GM10266 (cell line): ENCODE results near the gene B3GNT7.

ENCODE experiments used
- DNase-seq: peaks from one replicate; pipeline ENCODE4 v3.0.0; 2012; ENCODE audit errors: extremely low spot score
- CTCF ChIP-seq: IDR thresholded peaks from 2 replicates; pipeline ENCODE4 v1.5.1; 2012; ENCODE audit warnings: mild to moderate bottlenecking, low read depth; ENCODE audit not compliant: control insufficient read depth, insufficient read depth; ENCODE audit errors: missing control alignments

The B3GNT7 gene

GRCh38 chr2:231380991-231381847 is 14.3 kb upstream of the B3GNT7 start:
- TF ChIP-seq CTCF, result no peak

DNA sequence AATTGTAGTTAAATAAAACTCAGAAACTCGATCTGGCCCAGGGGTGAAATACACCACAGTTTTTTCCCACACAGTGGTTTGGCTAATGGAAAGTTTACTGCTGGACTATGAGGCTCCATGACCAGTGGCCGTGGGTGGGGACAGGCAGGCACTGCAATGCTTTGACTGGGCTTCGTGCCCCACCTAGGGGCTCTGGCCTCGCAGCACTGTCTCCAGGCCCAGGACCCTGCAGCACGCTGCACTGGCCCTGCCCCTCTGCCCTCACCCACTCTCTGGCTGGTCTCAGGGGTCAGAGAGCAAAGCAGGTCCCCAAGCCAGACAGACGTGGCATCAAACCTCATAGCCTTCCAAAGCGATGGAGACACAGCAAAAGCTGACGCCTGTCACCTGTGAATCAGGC is 13.4 kb upstream of the B3GNT7 start:
- peak; percentile 17 for TF ChIP-seq CTCF
- no peak for DNase-seq

More at GRCh38 chr2:231380991-231381847, 14.3 kb upstream of the B3GNT7 start:
- DNase-seq, result no peak

DNA sequence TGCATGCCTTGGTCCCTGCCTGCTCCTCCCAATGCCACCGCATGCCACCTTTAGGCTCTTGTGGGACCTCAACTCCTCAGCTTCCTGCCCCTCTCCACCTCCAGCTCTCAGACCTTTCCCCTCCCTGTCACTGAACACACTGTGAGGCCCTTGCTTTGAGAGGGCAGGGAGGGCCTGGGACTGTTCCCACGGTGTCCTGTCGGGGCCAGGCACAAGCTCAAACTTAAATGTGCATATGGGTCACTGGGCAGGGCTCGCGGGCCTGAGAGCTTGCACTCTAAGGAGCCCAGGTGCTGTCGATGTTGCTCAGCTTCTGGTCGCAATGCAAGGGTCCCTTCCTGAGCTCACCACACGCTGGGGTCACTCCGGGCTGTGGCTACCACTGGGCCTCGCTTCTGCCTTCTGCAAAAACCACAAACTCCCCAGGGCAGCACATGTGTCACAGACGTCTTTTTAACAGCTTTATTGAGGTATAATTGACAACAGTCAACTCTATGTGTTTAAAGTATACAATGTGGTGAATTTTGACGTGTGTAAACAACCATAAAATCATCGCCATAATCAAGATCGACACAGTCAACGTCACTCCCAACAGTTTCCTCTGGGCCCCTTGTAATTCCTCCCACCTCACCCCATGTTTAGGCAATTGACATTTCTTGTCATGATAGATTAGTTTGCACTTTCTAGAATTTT is 11.9 kb upstream of the B3GNT7 start:
- no peak for TF ChIP-seq CTCF
- DNase-seq, result no peak

GRCh38 chr2:231384109-231384435 is 11.4 kb upstream of the B3GNT7 start:
- no peak for DNase-seq
- no peak for TF ChIP-seq CTCF

GRCh38 chr2:231384970-231385369 is 10.5 kb upstream of the B3GNT7 start:
- no peak for TF ChIP-seq CTCF
- no peak for DNase-seq

- no peak for TF ChIP-seq CTCF
- DNase-seq, result no peak
These were observed 10.1 kb upstream of the B3GNT7 start for GRCh38 chr2:231385429-231385828.

DNA sequence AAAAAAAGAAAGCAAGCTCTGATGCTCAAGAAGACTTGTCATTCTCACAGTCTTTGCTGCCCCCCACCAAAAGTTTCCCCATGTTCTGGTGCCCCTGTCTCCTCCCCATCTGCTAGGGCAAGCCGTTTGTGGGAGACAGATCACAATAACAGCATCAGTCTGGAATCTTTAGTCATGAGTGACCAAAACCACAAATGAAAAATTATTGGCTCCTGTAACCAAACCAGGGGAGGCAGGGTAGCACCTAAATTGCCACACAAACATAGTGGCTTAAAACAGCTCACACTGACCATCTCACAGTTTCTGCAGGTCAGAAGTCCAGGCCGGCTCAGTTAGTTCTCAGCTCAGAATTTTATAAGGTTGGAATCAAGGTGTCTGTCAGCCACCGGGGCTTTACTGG is 9.1 kb upstream of the B3GNT7 start:
- TF ChIP-seq CTCF, result no peak

More for the DNA sequence above, 9.1 kb upstream of the B3GNT7 start:
- no peak for DNase-seq
